Stomach (tissue), 8 donors: ENCODE measurements around the gene DEDD. TPM values are rescaled to one million over a fixed set of nuclear protein-coding genes. Genes with fewer than 3 reads are reported as not detected.

ENCODE experiments used
- polyA plus RNA-seq, 3 donors: library from polyadenylated mRNA; stranded (reverse); fragments of 200-250 nt; gene quantifications; one replicate each; pipeline ENCODE4 v1.2.3, GENCODE V29; 2013
- small RNA-seq, 4 donors: library from RNA; depleted of rRNA; stranded (forward); fragments of <200 nt; gene quantifications; one replicate each; pipeline ENCODE3, GENCODE V24; 2016
- total RNA-seq, 5 donors: library from RNA; depleted of rRNA; stranded (reverse); fragments of >200 nt; gene quantifications; one replicate each; pipeline versions ENCODE4 v1.1.0 to v1.2.3, GENCODE V29; 2014 to 2016
- donor health status: healthy with polysubstance abuse.
- donor health status: Bipolar disorder and iron deficiency.
- donor health status: healthy.

The DEDD gene
- total and polyA plus RNA-seq, 8 donors, result 2.3 to 35.9 (median 17.6) TPM

Small RNA genes lying within 50 kb of the gene (small RNA-seq; reads per million reads assigned to genes)
- gene RF01225, result 0 reads per million in 4 donors

Other genes starting within 250 kb of the DEDD start
- 100 to 1,000 TPM in 2 of 5 donors, 10 to 100 TPM in 1, 1 to 10 TPM in 1, not detected in 1; 1.2 to 241 (median 55.3) TPM for gene ITLN1, start 247.5 kb downstream of the DEDD start, total RNA-seq
- gene ITLN1, start 247.5 kb downstream of the DEDD start, polyA plus RNA-seq, result 10 to 100 TPM in 1 of 3 donors, 1 to 10 TPM in 2; 1.5 to 10.1 (median 7.6) TPM
- gene ITLN2, start 177.9 kb downstream of the DEDD start, total RNA-seq, result 1 to 10 TPM in 1 of 5 donors, not detected in 4; 4.2 TPM
- gene ITLN2, start 177.9 kb downstream of the DEDD start, polyA plus RNA-seq, result under 1 TPM in 1 of 3 donors, not detected in 2; 0.37 TPM
- 100 to 1,000 TPM in 1 of 5 donors, 10 to 100 TPM in 3, 1 to 10 TPM in 1; 7.6 to 130 (median 20.9) TPM for gene F11R, start 111.5 kb downstream of the DEDD start, total RNA-seq
- gene F11R, start 111.5 kb downstream of the DEDD start, polyA plus RNA-seq, result 10 to 100 TPM; 13.4 to 41.5 (median 29.2) TPM
- gene TSTD1, start 93.7 kb downstream of the DEDD start, total RNA-seq, result 100 to 1,000 TPM in 1 of 5 donors, 10 to 100 TPM in 3, not detected in 1; 13.2 to 112 (median 42.7) TPM
- 100 to 1,000 TPM; 117 to 186 (median 158) TPM for gene TSTD1, start 93.7 kb downstream of the DEDD start, polyA plus RNA-seq
- gene USF1, start 86.7 kb downstream of the DEDD start, total RNA-seq, result 100 to 1,000 TPM in 1 of 5 donors, 10 to 100 TPM in 3, 1 to 10 TPM in 1; 7.2 to 566 (median 65.2) TPM
- 10 to 100 TPM; 48.0 to 73.1 (median 55.9) TPM for gene USF1, start 86.7 kb downstream of the DEDD start, polyA plus RNA-seq
- gene ARHGAP30, start 62.8 kb downstream of the DEDD start, total RNA-seq, result 10 to 100 TPM in 3 of 5 donors, 1 to 10 TPM in 2; 2.6 to 28.6 (median 12.9) TPM
- 1 to 10 TPM; 2.8 to 5.5 (median 4.6) TPM for gene ARHGAP30, start 62.8 kb downstream of the DEDD start, polyA plus RNA-seq
- gene NECTIN4, start 43.1 kb downstream of the DEDD start, total RNA-seq, result 10 to 100 TPM in 2 of 5 donors, 1 to 10 TPM in 3; 2.0 to 20.3 (median 7.0) TPM
- 10 to 100 TPM in 1 of 3 donors, 1 to 10 TPM in 2; 1.7 to 14.2 (median 2.6) TPM for gene NECTIN4, start 43.1 kb downstream of the DEDD start, polyA plus RNA-seq
- 10 to 100 TPM in 1 of 5 donors, 1 to 10 TPM in 4; 1.3 to 41.4 (median 2.4) TPM for gene KLHDC9, start 34.3 kb downstream of the DEDD start, total RNA-seq
- gene KLHDC9, start 34.3 kb downstream of the DEDD start, polyA plus RNA-seq, result 1 to 10 TPM; 4.7 to 6.3 (median 5.3) TPM
- 10 to 100 TPM in 3 of 5 donors, not detected in 2; 11.6 to 21.3 (median 19.3) TPM for gene PFDN2, start 14.6 kb downstream of the DEDD start, total RNA-seq
- 100 to 1,000 TPM in 2 of 3 donors, 10 to 100 TPM in 1; 97.5 to 166 (median 122) TPM for gene PFDN2, start 14.6 kb downstream of the DEDD start, polyA plus RNA-seq
- gene NIT1, start 14.6 kb downstream of the DEDD start, total RNA-seq, result 10 to 100 TPM in 4 of 5 donors, 1 to 10 TPM in 1; 8.8 to 77.9 (median 20.9) TPM
- 10 to 100 TPM; 20.0 to 34.2 (median 27.3) TPM for gene NIT1, start 14.6 kb downstream of the DEDD start, polyA plus RNA-seq
- gene UFC1, start 21.3 kb upstream of the DEDD start, total RNA-seq, result 10 to 100 TPM in 4 of 5 donors, not detected in 1; 21.9 to 95.1 (median 33.6) TPM
- 100 to 1,000 TPM; 163 to 206 (median 203) TPM for gene UFC1, start 21.3 kb upstream of the DEDD start, polyA plus RNA-seq
- gene USP21, start 26.8 kb upstream of the DEDD start, total RNA-seq, result 10 to 100 TPM; 13.6 to 35.3 (median 22.9) TPM
- gene USP21, start 26.8 kb upstream of the DEDD start, polyA plus RNA-seq, result 10 to 100 TPM; 16.2 to 23.2 (median 16.9) TPM
- 10 to 100 TPM in 4 of 5 donors, 1 to 10 TPM in 1; 9.5 to 52.7 (median 44.9) TPM for gene PPOX, start 33.8 kb upstream of the DEDD start, total RNA-seq
- 10 to 100 TPM; 16.8 to 32.0 (median 31.6) TPM for gene PPOX, start 33.8 kb upstream of the DEDD start, polyA plus RNA-seq
- 10 to 100 TPM; 12.2 to 25.8 (median 17.3) TPM for gene B4GALT3, start 44.8 kb upstream of the DEDD start, total RNA-seq
- gene B4GALT3, start 44.8 kb upstream of the DEDD start, polyA plus RNA-seq, result 10 to 100 TPM; 17.5 to 21.7 (median 18.8) TPM
- gene ADAMTS4, start 66.4 kb upstream of the DEDD start, total RNA-seq, result 10 to 100 TPM in 2 of 5 donors, 1 to 10 TPM in 2, under 1 TPM in 1; 0.89 to 20.6 (median 2.8) TPM
- 1 to 10 TPM; 1.1 to 4.2 (median 1.4) TPM for gene ADAMTS4, start 66.4 kb upstream of the DEDD start, polyA plus RNA-seq
- 100 to 1,000 TPM in 2 of 5 donors, 10 to 100 TPM in 2, 1 to 10 TPM in 1; 9.9 to 165 (median 85.7) TPM for gene NDUFS2, start 69.7 kb upstream of the DEDD start, total RNA-seq
- gene NDUFS2, start 69.7 kb upstream of the DEDD start, polyA plus RNA-seq, result 10 to 100 TPM; 55.6 to 83.4 (median 81.9) TPM
- gene FCER1G, start 82.6 kb upstream of the DEDD start, total RNA-seq, result 10 to 100 TPM in 2 of 5 donors, 1 to 10 TPM in 2, not detected in 1; 1.4 to 27.0 (median 7.4) TPM
- 100 to 1,000 TPM in 1 of 3 donors, 10 to 100 TPM in 2; 35.4 to 101 (median 50.6) TPM for gene FCER1G, start 82.6 kb upstream of the DEDD start, polyA plus RNA-seq
- 1 to 10 TPM in 1 of 5 donors, not detected in 4; 5.3 TPM for gene APOA2, start 91.0 kb upstream of the DEDD start, total RNA-seq
- gene APOA2, start 91.0 kb upstream of the DEDD start, polyA plus RNA-seq, result not detected
- 1 to 10 TPM in 4 of 5 donors, under 1 TPM in 1; 0.58 to 7.3 (median 5.8) TPM for gene TOMM40L, start 93.4 kb upstream of the DEDD start, total RNA-seq
- 1 to 10 TPM; 7.9 to 9.9 (median 9.8) TPM for gene TOMM40L, start 93.4 kb upstream of the DEDD start, polyA plus RNA-seq
- under 1 TPM in 1 of 5 donors, not detected in 4; 0.55 TPM for gene NR1I3, start 105.5 kb upstream of the DEDD start, total RNA-seq
- gene NR1I3, start 105.5 kb upstream of the DEDD start, polyA plus RNA-seq, result not detected
- gene PCP4L1, start 126.1 kb upstream of the DEDD start, total RNA-seq, result 10 to 100 TPM in 2 of 5 donors, not detected in 3; 17.6 to 19.4 TPM
- 10 to 100 TPM in 1 of 3 donors, not detected in 2; 12.6 TPM for gene PCP4L1, start 126.1 kb upstream of the DEDD start, polyA plus RNA-seq
- gene MPZ, start 177.3 kb upstream of the DEDD start, total RNA-seq, result 10 to 100 TPM in 1 of 5 donors, 1 to 10 TPM in 1, not detected in 3; 1.3 to 15.1 TPM
- 1 to 10 TPM; 1.4 to 2.8 (median 2.3) TPM for gene MPZ, start 177.3 kb upstream of the DEDD start, polyA plus RNA-seq
- 100 to 1,000 TPM in 2 of 5 donors, 10 to 100 TPM in 3; 28.3 to 109 (median 83.1) TPM for gene SDHC, start 181.7 kb upstream of the DEDD start, total RNA-seq
- gene SDHC, start 181.7 kb upstream of the DEDD start, polyA plus RNA-seq, result 100 to 1,000 TPM in 2 of 3 donors, 10 to 100 TPM in 1; 70.1 to 165 (median 152) TPM
- not detected for gene CFAP126, start 235.2 kb upstream of the DEDD start, total RNA-seq
- not detected for gene CFAP126, start 235.2 kb upstream of the DEDD start, polyA plus RNA-seq